Measurements from ENCODE around the gene CLTB. TPM values are rescaled to one million over a fixed set of nuclear protein-coding genes. Genes with fewer than 3 reads are reported as not detected.

Gene CLTB
- total and polyA plus RNA-seq, 2 of the 13 experiments (the other 11 are each of a cell fraction or from before 2014, with no cell fraction given): 23.3 to 33.8 TPM

DNA sequence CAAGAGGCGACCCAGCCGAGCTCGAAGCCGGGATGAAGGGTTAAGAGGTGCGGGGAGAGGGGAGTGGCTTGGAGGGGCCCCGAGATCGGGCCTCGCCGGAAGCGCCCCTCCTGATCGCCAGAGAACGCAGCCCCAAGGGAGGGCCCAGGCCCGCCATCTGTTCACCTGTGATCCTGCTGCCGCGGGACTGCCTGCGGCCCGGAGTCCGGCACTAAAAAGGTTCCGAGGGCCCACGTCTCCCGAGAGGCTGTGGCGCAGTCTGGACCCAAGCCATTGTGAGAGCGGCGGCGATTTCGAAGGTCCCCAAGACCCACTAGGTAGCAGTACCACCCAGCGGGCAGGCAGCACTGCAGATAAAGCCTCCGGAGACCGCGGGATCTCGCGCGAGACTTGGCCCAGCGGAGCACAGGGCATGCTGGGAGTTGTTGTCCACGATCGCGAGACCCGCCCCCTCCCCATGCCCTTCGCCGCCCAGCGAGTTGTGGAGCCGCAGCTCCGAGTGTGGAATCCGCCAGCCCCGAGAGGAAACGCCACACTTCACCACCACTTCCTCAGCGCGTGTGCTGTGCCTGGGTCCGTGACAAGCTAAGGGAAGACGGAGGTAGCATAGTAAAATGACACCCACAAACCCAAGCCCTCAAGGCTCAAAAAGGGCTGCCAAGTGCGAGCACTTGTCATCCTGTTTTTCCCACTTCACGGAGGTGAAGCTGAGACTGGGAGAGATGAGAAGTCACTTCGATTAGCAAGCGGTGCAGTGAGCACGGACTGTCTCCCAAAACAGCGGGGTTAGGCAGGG lies 54.7 kb downstream of the CLTB start, which contains the start of gene KIAA1191 (continued):
- 0 out of 2 replicates have a peak, but pooled peaks have one; percentile 26 for TF ChIP-seq SOX5 (CRISPR knock-in tag; IDR thresholded peaks at IDR 0.05; ENCODE audit: borderline replicate concordance)
- no peak for TF ChIP-seq ZNF615 (CRISPR knock-in tag; IDR thresholded peaks at IDR 0.05; ENCODE audit: borderline replicate concordance)
- no peak for TF ChIP-seq SATB2 (CRISPR knock-in tag; IDR thresholded peaks at IDR 0.05)
- TF ChIP-seq REL (CRISPR knock-in tag; conservative IDR thresholded peaks at IDR 0.05): no peak
- TF ChIP-seq, protein P1, sequence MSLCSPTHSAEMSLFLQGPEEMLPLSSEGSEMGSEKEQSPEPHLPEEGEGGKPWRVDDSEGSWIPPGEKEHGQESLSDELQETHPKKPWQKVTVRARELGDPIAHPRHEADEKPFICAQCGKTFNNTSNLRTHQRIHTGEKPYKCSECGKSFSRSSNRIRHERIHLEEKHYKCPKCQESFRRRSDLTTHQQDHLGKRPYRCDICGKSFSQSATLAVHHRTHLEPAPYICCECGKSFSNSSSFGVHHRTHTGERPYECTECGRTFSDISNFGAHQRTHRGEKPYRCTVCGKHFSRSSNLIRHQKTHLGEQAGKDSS (CRISPR knock-in tag; IDR thresholded peaks at IDR 0.05; ENCODE audit: borderline replicate concordance, low read depth): 0 out of 2 replicates have a peak, but pooled peaks have one; percentile 57
- TF ChIP-seq ZSCAN29 (CRISPR knock-in tag; conservative IDR thresholded peaks at IDR 0.05): peak; percentile 58; the same call in 1 of the 2 replicates
- TF ChIP-seq, protein P2, sequence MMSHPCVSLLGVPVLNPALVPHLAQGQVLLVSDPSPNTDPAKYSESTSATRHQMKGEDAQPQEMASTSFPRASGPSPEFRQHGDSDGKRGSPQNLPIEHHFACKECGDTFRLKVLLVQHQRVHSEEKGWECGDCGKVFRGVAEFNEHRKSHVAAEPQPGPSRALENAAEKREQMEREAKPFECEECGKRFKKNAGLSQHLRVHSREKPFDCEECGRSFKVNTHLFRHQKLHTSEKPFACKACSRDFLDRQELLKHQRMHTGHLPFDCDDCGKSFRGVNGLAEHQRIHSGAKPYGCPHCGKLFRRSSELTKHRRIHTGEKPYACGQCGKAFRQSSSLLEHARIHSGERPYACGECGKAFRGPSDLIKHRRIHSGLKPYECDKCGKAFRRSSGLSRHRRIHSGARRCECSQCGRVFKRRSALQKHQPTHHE (CRISPR knock-in tag; IDR thresholded peaks at IDR 0.05; ENCODE audit: borderline replicate concordance): no peak
- TF ChIP-seq ZKSCAN8 (CRISPR knock-in tag; IDR thresholded peaks at IDR 0.05; ENCODE audit: borderline replicate concordance): peak; percentile 73; the same call in 1 of the 2 replicates
- TF ChIP-seq HNRNPLL (IDR thresholded peaks at IDR 0.05; ENCODE audit: low read depth, low read length, poor library complexity, severe bottlenecking): peak; percentile 60
- no peak for TF ChIP-seq ZNF263 (CRISPR knock-in tag; IDR thresholded peaks at IDR 0.05)
- TF ChIP-seq, protein P3, sequence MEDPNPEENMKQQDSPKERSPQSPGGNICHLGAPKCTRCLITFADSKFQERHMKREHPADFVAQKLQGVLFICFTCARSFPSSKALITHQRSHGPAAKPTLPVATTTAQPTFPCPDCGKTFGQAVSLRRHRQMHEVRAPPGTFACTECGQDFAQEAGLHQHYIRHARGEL (CRISPR knock-in tag; IDR thresholded peaks at IDR 0.05): no peak; the same call in 1 of the 2 replicates
- TF ChIP-seq, protein P4, sequence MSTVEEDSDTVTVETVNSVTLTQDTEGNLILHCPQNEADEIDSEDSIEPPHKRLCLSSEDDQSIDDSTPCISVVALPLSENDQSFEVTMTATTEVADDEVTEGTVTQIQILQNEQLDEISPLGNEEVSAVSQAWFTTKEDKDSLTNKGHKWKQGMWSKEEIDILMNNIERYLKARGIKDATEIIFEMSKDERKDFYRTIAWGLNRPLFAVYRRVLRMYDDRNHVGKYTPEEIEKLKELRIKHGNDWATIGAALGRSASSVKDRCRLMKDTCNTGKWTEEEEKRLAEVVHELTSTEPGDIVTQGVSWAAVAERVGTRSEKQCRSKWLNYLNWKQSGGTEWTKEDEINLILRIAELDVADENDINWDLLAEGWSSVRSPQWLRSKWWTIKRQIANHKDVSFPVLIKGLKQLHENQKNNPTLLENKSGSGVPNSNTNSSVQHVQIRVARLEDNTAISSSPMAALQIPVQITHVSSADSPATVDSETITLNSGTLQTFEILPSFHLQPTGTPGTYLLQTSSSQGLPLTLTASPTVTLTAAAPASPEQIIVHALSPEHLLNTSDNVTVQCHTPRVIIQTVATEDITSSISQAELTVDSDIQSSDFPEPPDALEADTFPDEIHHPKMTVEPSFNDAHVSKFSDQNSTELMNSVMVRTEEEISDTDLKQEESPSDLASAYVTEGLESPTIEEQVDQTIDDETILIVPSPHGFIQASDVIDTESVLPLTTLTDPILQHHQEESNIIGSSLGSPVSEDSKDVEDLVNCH (CRISPR knock-in tag; IDR thresholded peaks at IDR 0.05): no peak
- no peak for TF ChIP-seq ZNF256 (CRISPR knock-in tag; conservative IDR thresholded peaks at IDR 0.05)
- no peak; the same call in none of the 2 replicates for TF ChIP-seq ZNF264 (CRISPR knock-in tag; IDR thresholded peaks at IDR 0.05)
- TF ChIP-seq, protein P5, sequence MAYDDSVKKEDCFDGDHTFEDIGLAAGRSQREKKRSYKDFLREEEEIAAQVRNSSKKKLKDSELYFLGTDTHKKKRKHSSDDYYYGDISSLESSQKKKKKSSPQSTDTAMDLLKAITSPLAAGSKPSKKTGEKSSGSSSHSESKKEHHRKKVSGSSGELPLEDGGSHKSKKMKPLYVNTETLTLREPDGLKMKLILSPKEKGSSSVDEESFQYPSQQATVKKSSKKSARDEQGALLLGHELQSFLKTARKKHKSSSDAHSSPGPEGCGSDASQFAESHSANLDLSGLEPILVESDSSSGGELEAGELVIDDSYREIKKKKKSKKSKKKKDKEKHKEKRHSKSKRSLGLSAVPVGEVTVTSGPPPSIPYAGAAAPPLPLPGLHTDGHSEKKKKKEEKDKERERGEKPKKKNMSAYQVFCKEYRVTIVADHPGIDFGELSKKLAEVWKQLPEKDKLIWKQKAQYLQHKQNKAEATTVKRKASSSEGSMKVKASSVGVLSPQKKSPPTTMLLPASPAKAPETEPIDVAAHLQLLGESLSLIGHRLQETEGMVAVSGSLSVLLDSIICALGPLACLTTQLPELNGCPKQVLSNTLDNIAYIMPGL (CRISPR knock-in tag; IDR thresholded peaks at IDR 0.05; ENCODE audit: borderline replicate concordance in 1 of 2, low read depth in 1 of 2): peak; percentile 83 to 89
- no peak for TF ChIP-seq ZNF101 (CRISPR knock-in tag; IDR thresholded peaks at IDR 0.05; ENCODE audit: borderline replicate concordance, low read depth)
- 0 out of 2 replicates have a peak, but pooled peaks have one; percentile 50 for TF ChIP-seq NKX3-1 (CRISPR knock-in tag; IDR thresholded peaks at IDR 0.05)
- no peak for TF ChIP-seq ZNF781 (CRISPR knock-in tag; IDR thresholded peaks at IDR 0.05; ENCODE audit: borderline replicate concordance, not compliant biosample characterization)
- peak; percentile 85 for TF ChIP-seq ZNF567 (CRISPR knock-in tag; IDR thresholded peaks at IDR 0.05; ENCODE audit: borderline replicate concordance)
- TF ChIP-seq ZBTB1 (CRISPR knock-in tag; IDR thresholded peaks at IDR 0.05; ENCODE audit: borderline replicate concordance): no peak
- TF ChIP-seq TBX2 (CRISPR knock-in tag; IDR thresholded peaks at IDR 0.05; ENCODE audit: borderline replicate concordance): peak; percentile 43
- peak; percentile 74; the same call in 1 of the 2 replicates for TF ChIP-seq ZSCAN20 (CRISPR knock-in tag; IDR thresholded peaks at IDR 0.05; ENCODE audit: borderline replicate concordance)

Measured in HepG2 (cell line).